WTC11 (cell line): ENCODE data around the gene NFATC1. TPM values are rescaled to one million over a fixed set of nuclear protein-coding genes. Genes with fewer than 3 reads are reported as not detected.

Source experiments
- ATAC-seq: fragments of 200-7000 bp; cut with Tn5 transposase; 2 replicates; pipeline ENCODE4 v1.10.0; 2021; ENCODE audit warnings: mild to moderate bottlenecking, moderate library complexity
- CTCF ChIA-PET: fragments of 300-600 bp; sonication (Branson Sonifier 250); formaldehyde crosslinking; loops from one replicate; lab custom pipeline; 2021; ENCODE audit warnings: antibody characterized with exemption; lab: Charles Lee
- POLR2A ChIA-PET: fragments of 350-600 bp; sonication (Branson Sonifier 250); formaldehyde crosslinking; loops from one replicate; lab custom pipeline; 2021; ENCODE audit warnings: antibody characterized with exemption; lab: Charles Lee
- DNase-seq: peaks from one replicate; pipeline ENCODE4 v3.0.0; 2021; ENCODE audit warnings: low spot score
- H3K27ac Mint-ChIP-seq: 2 replicates; pipeline ENCODE4 v1.8.0; 2021; ENCODE audit warnings: mixed read lengths
- H3K27me3 Mint-ChIP-seq: 2 replicates; pipeline ENCODE4 v1.8.0; 2021; ENCODE audit warnings: low read depth, mild to moderate bottlenecking, moderate library complexity, mixed read lengths
- H3K36me3 Mint-ChIP-seq: 2 replicates; pipeline ENCODE4 v1.8.0; 2021; ENCODE audit warnings: mixed read lengths
- H3K4me1 Mint-ChIP-seq: 2 replicates; pipeline ENCODE4 v1.8.0; 2022; ENCODE audit warnings: mixed read lengths
- H3K4me3 Mint-ChIP-seq: 2 replicates; pipeline ENCODE4 v1.8.0; 2021; ENCODE audit warnings: mild to moderate bottlenecking, moderate library complexity, mixed read lengths
- H3K9me3 Mint-ChIP-seq: 2 replicates; pipeline ENCODE4 v1.8.0; 2021; ENCODE audit warnings: mixed read lengths
- AR ChIP-seq: fragments of 250-450 bp; sonication (Bioruptor Pico); IDR thresholded peaks from 2 replicates; pipeline ENCODE4 v1.9.0; 2021; ENCODE audit warnings: mild to moderate bottlenecking
- ATF2 ChIP-seq: sonication (generic); formaldehyde crosslinking; IDR thresholded peaks from 2 replicates; pipeline ENCODE4 v1.8.1; 2022; ENCODE audit warnings: low read depth, missing genetic modification reagents, borderline replicate concordance
- ATF3 ChIP-seq: sonication (generic); formaldehyde crosslinking; conservative IDR thresholded peaks from 2 replicates; pipeline ENCODE4 v1.8.1; 2022; ENCODE audit warnings: mild to moderate bottlenecking, missing genetic modification reagents
- FOXP1 ChIP-seq: sonication (generic); formaldehyde crosslinking; IDR thresholded peaks from 2 replicates; pipeline ENCODE4 v1.8.0; 2022; ENCODE audit warnings: missing genetic modification reagents, mild to moderate bottlenecking, moderate library complexity, borderline replicate concordance
- GABPB1 ChIP-seq: sonication (generic); formaldehyde crosslinking; IDR thresholded peaks from 2 replicates; pipeline ENCODE4 v1.8.1; 2023; ENCODE audit warnings: mild to moderate bottlenecking, missing genetic modification reagents
- GRHL2 ChIP-seq: fragments of 250-450 bp; sonication (Bioruptor Pico); IDR thresholded peaks from 2 replicates; pipeline ENCODE4 v1.8.0; 2022; ENCODE audit warnings: mild to moderate bottlenecking, moderate library complexity; ENCODE audit not compliant: insufficient replicate concordance, severe bottlenecking
- GTF2I ChIP-seq: fragments of 250-450 bp; sonication (Bioruptor Pico); conservative IDR thresholded peaks from 2 replicates; pipeline ENCODE4 v1.4.0; 2021; ENCODE audit warnings: mild to moderate bottlenecking
- MXD4 ChIP-seq: fragments of 250-450 bp; sonication (Bioruptor Pico); IDR thresholded peaks from 2 replicates; pipeline ENCODE4 v1.8.0; 2021; ENCODE audit warnings: mild to moderate bottlenecking, moderate library complexity, borderline replicate concordance
- NR2C2 ChIP-seq: sonication (generic); formaldehyde crosslinking; IDR thresholded peaks from 2 replicates; pipeline ENCODE4 v1.8.0; 2022; ENCODE audit warnings: mild to moderate bottlenecking, missing genetic modification reagents
- NR3C1 ChIP-seq: sonication (generic); formaldehyde crosslinking; conservative IDR thresholded peaks from 2 replicates; pipeline ENCODE4 v1.8.1; 2023; ENCODE audit warnings: low read depth, mild to moderate bottlenecking, missing genetic modification reagents
- PRDM15 ChIP-seq: sonication (generic); formaldehyde crosslinking; IDR thresholded peaks from 2 replicates; pipeline ENCODE4 v1.8.0; 2022; ENCODE audit warnings: missing genetic modification reagents
- RELA ChIP-seq: sonication (generic); formaldehyde crosslinking; IDR thresholded peaks from 2 replicates; pipeline ENCODE4 v1.8.1; 2022; ENCODE audit warnings: missing genetic modification reagents, mild to moderate bottlenecking, borderline replicate concordance
- SP1 ChIP-seq: sonication (generic); formaldehyde crosslinking; conservative IDR thresholded peaks from 2 replicates; pipeline ENCODE4 v1.8.1; 2022; ENCODE audit warnings: missing genetic modification reagents
- USF1 ChIP-seq: sonication (generic); formaldehyde crosslinking; IDR thresholded peaks from 2 replicates; pipeline ENCODE4 v1.8.0; 2022; ENCODE audit warnings: mild to moderate bottlenecking, missing genetic modification reagents
- ZBTB43 ChIP-seq: sonication (generic); formaldehyde crosslinking; IDR thresholded peaks from 2 replicates; pipeline ENCODE4 v1.8.1; 2023; ENCODE audit warnings: mild to moderate bottlenecking, missing genetic modification reagents
- ZNF281 ChIP-seq: sonication (generic); formaldehyde crosslinking; IDR thresholded peaks from 2 replicates; pipeline ENCODE4 v1.8.0; 2023; ENCODE audit warnings: mild to moderate bottlenecking, missing genetic modification reagents
- ZNF671 ChIP-seq: fragments of 250-450 bp; sonication (Bioruptor Pico); IDR thresholded peaks from 2 replicates; pipeline ENCODE4 v1.8.0; 2021; ENCODE audit warnings: mild to moderate bottlenecking
- ZSCAN18 ChIP-seq: fragments of 250-450 bp; sonication (Bioruptor Pico); IDR thresholded peaks from 2 replicates; pipeline ENCODE4 v2.1.2; 2022; ENCODE audit warnings: mild to moderate bottlenecking, moderate library complexity
- total RNA-seq: library from RNA; stranded (reverse); gene quantifications from 3 replicates; pipeline ENCODE4 v1.2.3, GENCODE V29; 2021

Gene NFATC1
- total RNA-seq, 1 experiment from 2014 or later = 20.2 TPM

- ChIA-PET POLR2A (no interaction called here), CTCF (no interaction called here)
- ATAC-seq = no peak
- DNase-seq = no peak
- TF ChIP-seq PRDM15 (CRISPR knock-in tag) (no peak), SP1 (no peak)
- H3K36me3 Mint-ChIP-seq = no peaks in the 10 kb centered on the region
- no peaks in the 10 kb centered on the region for H3K9me3 Mint-ChIP-seq
- H3K27me3 Mint-ChIP-seq = peaks cover 3% of the 10 kb centered on the region; the same call in 1 of the 2 replicates
- H3K27ac Mint-ChIP-seq = no peak overlapping the region
- H3K4me3 Mint-ChIP-seq = no peak overlapping the region
- peaks cover 13% of the 10 kb centered on the region for H3K4me1 Mint-ChIP-seq
Observed at GRCh38 chr18:79383388-79384056, 12.2 kb upstream of the NFATC1 start.

GRCh38 chr18:79384151-79384807, 11.5 kb upstream of the NFATC1 start:
- no peak overlapping the region for H3K4me3 Mint-ChIP-seq
- ATAC-seq (no peak), DNase-seq (no peak)
- 0 out of 2 replicates have a peak overlapping the region, but pooled peaks have one; percentile 58 for H3K27ac Mint-ChIP-seq
- H3K4me1 Mint-ChIP-seq = peaks cover 6% of the 10 kb centered on the region
- H3K36me3 Mint-ChIP-seq = no peaks in the 10 kb centered on the region
- CTCF ChIA-PET = interaction anchor here (0.6 to 0.8 kb wide), 2 partner anchors 12 to 51 kb away, joined by 3 to 6 read pairs; partner anchors contain the start of gene NFATC1
- peaks cover 10% of the 10 kb centered on the region for H3K27me3 Mint-ChIP-seq
- POLR2A ChIA-PET = no interaction called here
- H3K9me3 Mint-ChIP-seq = no peaks in the 10 kb centered on the region
- TF ChIP-seq ZNF281 (no peak), GABPB1 (CRISPR knock-in tag) (no peak), ZBTB43 (CRISPR knock-in tag) (no peak), ZSCAN18 (no peak), NR3C1 (CRISPR knock-in tag) (no peak), RELA (no peak), FOXP1 (CRISPR knock-in tag) (no peak), GRHL2 (CRISPR knock-in tag) (no peak), ATF3 (no peak), AR (no peak), USF1 (CRISPR knock-in tag) (no peak), MXD4 (no peak), ATF2 (CRISPR knock-in tag) (no peak), NR2C2 (CRISPR knock-in tag) (no peak), ZNF671 (CRISPR knock-in tag) (no peak), GTF2I (CRISPR knock-in tag) (no peak)
